H1 (cell line): ENCODE data around the gene VHLL. TPM values are rescaled to one million over a fixed set of nuclear protein-coding genes. Genes with fewer than 3 reads are reported as not detected.
A peak's percentile ranks its signal among the peaks of the same experiment; 100 is the strongest.

ENCODE experiments used
- BACH1 ChIP-seq: IDR thresholded peaks from 2 replicates; pipeline ENCODE4 v1.6.1; 2012; ENCODE audit warnings: low read length, improper control_type of control experiment
- CHD1 ChIP-seq: IDR thresholded peaks from 2 replicates; pipeline ENCODE4 v1.6.1; 2012; ENCODE audit warnings: low read depth, low read length, improper control_type of control experiment
- CTBP2 ChIP-seq: IDR thresholded peaks from 2 replicates; pipeline ENCODE4 v1.7.0; 2011; ENCODE audit warnings: borderline replicate concordance, mild to moderate bottlenecking, moderate library complexity, mixed read lengths, low read length; ENCODE audit not compliant: insufficient read depth, insufficient read length
- EP300 ChIP-seq, 2 experiments: IDR thresholded peaks; 1 replicate in 1 of 2; 2 replicates in 1 of 2; pipeline ENCODE4 v1.6.1; 2011 to 2012; ENCODE audit warnings: low read depth in 2 of 2, low read length in 2 of 2, mild to moderate bottlenecking in 2 of 2, borderline replicate concordance in 1 of 2, inconsistent platforms in 1 of 2, moderate library complexity in 1 of 2
- GABPA ChIP-seq: IDR thresholded peaks from 2 replicates; pipeline ENCODE4 v1.6.1; 2011; ENCODE audit warnings: mild to moderate bottlenecking, low read length, moderate library complexity, borderline replicate concordance; ENCODE audit not compliant: insufficient read depth
- GTF2F1 ChIP-seq: IDR thresholded peaks from 2 replicates; pipeline ENCODE4 v1.6.1; 2012; ENCODE audit warnings: low read depth, low read length, improper control_type of control experiment, borderline replicate concordance
- HDAC2 ChIP-seq, 2 experiments: fragments of 300-600 bp in 1 of 2; sonication (generic) in 1 of 2; IDR thresholded peaks; 2 replicates each; pipeline ENCODE4 v1.6.1; 2011 to 2012; ENCODE audit warnings: low read depth in 2 of 2, low read length in 2 of 2, mild to moderate bottlenecking in 2 of 2, moderate library complexity in 2 of 2, borderline replicate concordance in 1 of 2, inconsistent platforms in 1 of 2
- JUN ChIP-seq: IDR thresholded peaks from 2 replicates; pipeline ENCODE4 v1.6.1; 2011; ENCODE audit warnings: low read depth, mild to moderate bottlenecking, improper control_type of control experiment, low read length
- KDM4A ChIP-seq: IDR thresholded peaks from one replicate; pipeline ENCODE4 v1.7.1; 2012; ENCODE audit warnings: low read depth, mild to moderate bottlenecking, moderate library complexity, low read length, inconsistent platforms; ENCODE audit not compliant: severe bottlenecking
- MAFK ChIP-seq: IDR thresholded peaks from 2 replicates; pipeline ENCODE4 v1.6.1; 2012; ENCODE audit warnings: low read depth, mild to moderate bottlenecking, improper control_type of control experiment, low read length
- NRF1 ChIP-seq: IDR thresholded peaks from 2 replicates; pipeline ENCODE4 v1.6.1; 2011; ENCODE audit warnings: mild to moderate bottlenecking, low read depth, low read length, improper control_type of control experiment
- POLR2AphosphoS5 ChIP-seq: IDR thresholded peaks from 2 replicates; pipeline ENCODE4 v1.6.1; 2011; ENCODE audit warnings: low read depth, low read length
- POU5F1 ChIP-seq: IDR thresholded peaks from 2 replicates; pipeline ENCODE4 v1.6.1; 2011; ENCODE audit warnings: low read depth, mild to moderate bottlenecking, low read length, moderate library complexity
- RAD21 ChIP-seq, 2 experiments: IDR thresholded peaks in 1 of 2; conservative IDR thresholded peaks in 1 of 2; 2 replicates each; pipeline ENCODE4 v1.6.1; 2011; ENCODE audit warnings: low read depth in 2 of 2, low read length in 2 of 2, improper control_type of control experiment in 1 of 2, inconsistent platforms in 1 of 2, mild to moderate bottlenecking in 1 of 2, moderate library complexity in 1 of 2
- SAP30 ChIP-seq: fragments of 300-600 bp; sonication (generic); IDR thresholded peaks from 2 replicates; pipeline ENCODE4 v1.7.1; 2012; ENCODE audit warnings: low read length, moderate library complexity, mild to moderate bottlenecking, inconsistent platforms; ENCODE audit not compliant: insufficient read depth, insufficient replicate concordance
- SIN3A ChIP-seq, 2 experiments: IDR thresholded peaks in 1 of 2; conservative IDR thresholded peaks in 1 of 2; 2 replicates each; pipeline ENCODE4 v1.6.1; 2011 to 2012; ENCODE audit warnings: low read length in 2 of 2, improper control_type of control experiment in 1 of 2, low read depth in 1 of 2, mild to moderate bottlenecking in 1 of 2
- SP2 ChIP-seq: IDR thresholded peaks from 2 replicates; pipeline ENCODE4 v1.6.1; 2012; ENCODE audit warnings: mild to moderate bottlenecking, low read length, inconsistent platforms
- SP4 ChIP-seq: IDR thresholded peaks from 2 replicates; pipeline ENCODE4 v1.6.1; 2012; ENCODE audit warnings: low read length, inconsistent platforms
- SRF ChIP-seq: IDR thresholded peaks from 2 replicates; pipeline ENCODE4 v1.6.1; 2011; ENCODE audit warnings: mild to moderate bottlenecking, low read depth, low read length, moderate library complexity
- TAF7 ChIP-seq: optimal IDR thresholded peaks from 2 replicates; pipeline ENCODE3; 2011; ENCODE audit warnings: low read depth, mild to moderate bottlenecking, inconsistent platforms, low read length, moderate library complexity, borderline replicate concordance
- TCF12 ChIP-seq: IDR thresholded peaks from 2 replicates; pipeline ENCODE4 v1.6.1; 2011; ENCODE audit warnings: low read depth, mild to moderate bottlenecking, low read length
- YY1 ChIP-seq: IDR thresholded peaks from 2 replicates; pipeline ENCODE4 v1.6.1; 2011; ENCODE audit warnings: low read depth, mild to moderate bottlenecking, low read length
- polyA plus RNA-seq, 7 experiments: library from polyadenylated mRNA; depleted of rRNA in 3 of 7; stranded (reverse) in 5 of 7; unstranded in 2 of 7; fragments of >200 nt in 5 of 7; fragments of 200-250 nt in 2 of 7; gene quantifications; 1 replicate in 5 of 7; 2 replicates in 1 of 7; 4 replicates in 1 of 7; pipeline versions ENCODE4 v1.2.1 to v1.2.3, GENCODE V29; 2011 to 2013; ENCODE audit warnings: missing spikeins in 2 of 7, mixed read lengths in 2 of 7
- total RNA-seq: library from RNA; stranded (reverse); fragmentation: NEBNext Ultra II Directional; extraction: Animal tissue kit (Norgen Biotek cat#: 25700); gene quantifications from 2 replicates; pipeline ENCODE4 v1.2.1, GENCODE V29; 2021
- TF ChIP-seq, protein P1 (sequence below): IDR thresholded peaks from 2 replicates; pipeline ENCODE4 v1.6.1; 2012; ENCODE audit warnings: inconsistent platforms

The VHLL gene
- total and polyA plus RNA-seq, 2 of the 8 experiments (the other 6 are each of a cell fraction or from before 2014, with no cell fraction given), result not detected

DNA sequence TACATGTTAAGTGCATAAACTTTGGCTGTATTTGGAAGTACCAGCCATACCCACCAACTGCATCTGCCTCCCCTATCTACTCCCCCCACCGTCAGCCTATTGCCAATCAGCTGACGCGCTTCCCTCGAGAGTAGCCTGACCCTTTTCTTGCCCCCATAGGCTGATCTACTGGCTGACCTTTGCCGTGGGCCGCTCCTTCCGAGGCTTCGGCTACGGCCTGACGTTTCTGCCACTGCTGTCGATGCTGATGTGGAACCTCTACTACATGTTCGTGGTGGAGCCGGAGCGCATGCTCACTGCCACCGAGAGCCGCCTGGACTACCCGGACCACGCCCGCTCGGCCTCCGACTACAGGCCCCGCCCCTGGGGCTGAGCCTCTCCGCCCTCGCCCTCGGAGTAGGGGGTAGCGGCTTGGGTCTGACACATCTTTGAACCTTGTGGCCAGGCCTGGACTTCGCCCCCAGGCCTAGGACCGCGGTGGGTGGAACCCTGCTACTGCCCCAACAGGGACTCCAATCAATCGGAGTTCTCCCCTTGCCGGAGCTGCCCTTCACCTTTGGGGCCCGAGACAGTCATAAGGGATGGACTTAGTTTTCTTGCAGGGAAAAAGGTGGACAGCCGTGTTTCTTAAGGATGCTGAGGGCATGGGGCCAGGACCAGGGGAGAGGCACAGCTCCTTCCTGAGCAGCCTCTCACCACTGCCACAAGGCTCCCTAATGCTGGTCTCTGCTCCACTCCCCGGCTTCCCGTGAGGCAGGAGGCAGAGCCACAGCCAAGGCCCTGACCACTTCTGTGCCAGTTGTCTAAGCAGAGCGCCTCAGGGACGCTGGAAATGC is 7.7 kb downstream of the VHLL start (continued):
- TF ChIP-seq EP300 (IDR thresholded peaks at IDR 0.05; ENCODE audit: borderline replicate concordance in 1 of 2, low read depth in 2 of 2, low read length in 2 of 2), result no peak
- TF ChIP-seq POU5F1, result no peak
- TF ChIP-seq TAF7, result peak; percentile 46
- no peak for TF ChIP-seq SP4
- TF ChIP-seq YY1, result no peak
- no peak for TF ChIP-seq SAP30
- TF ChIP-seq JUN, result no peak
- no peak for TF ChIP-seq GABPA
- no peak for TF ChIP-seq RAD21 (IDR thresholded peaks at IDR 0.05 in 1 of 2, conservative IDR thresholded peaks at IDR 0.05 in 1 of 2; ENCODE audit: low read depth in 2 of 2, low read length in 2 of 2)
- peak in 1 of 2 experiments; percentile 61; a peak in 2 of 4 replicates for TF ChIP-seq SIN3A (conservative IDR thresholded peaks at IDR 0.05 in 1 of 2, IDR thresholded peaks at IDR 0.05 in 1 of 2; ENCODE audit: low read depth in 1 of 2, low read length in 2 of 2)
- no peak for TF ChIP-seq GTF2F1
- TF ChIP-seq CTBP2, result no peak
- TF ChIP-seq, protein P1, sequence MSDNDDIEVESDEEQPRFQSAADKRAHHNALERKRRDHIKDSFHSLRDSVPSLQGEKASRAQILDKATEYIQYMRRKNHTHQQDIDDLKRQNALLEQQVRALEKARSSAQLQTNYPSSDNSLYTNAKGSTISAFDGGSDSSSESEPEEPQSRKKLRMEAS, result peak; percentile 76
- no peak for TF ChIP-seq HDAC2 (IDR thresholded peaks at IDR 0.05; ENCODE audit: borderline replicate concordance in 1 of 2, low read depth in 2 of 2, low read length in 2 of 2)
- no peak for TF ChIP-seq SRF
- TF ChIP-seq BACH1, result no peak
- TF ChIP-seq POLR2AphosphoS5, result peak; percentile 29; the same call in 1 of the 2 replicates
- peak; percentile 67 for TF ChIP-seq NRF1
- TF ChIP-seq SP2, result no peak
- no peak for TF ChIP-seq MAFK
- TF ChIP-seq CHD1, result no peak
- TF ChIP-seq KDM4A, result no peak
- no peak for TF ChIP-seq TCF12
